IPS-15b (cell line): ENCODE measurements around the gene IL6ST.

Source experiments
- H3K27me3 ChIP-seq: one replicate; pipeline ENCODE4 v1.6.1; 2013; ENCODE audit warnings: low read length; ENCODE audit not compliant: control insufficient read depth, insufficient read depth
- H3K36me3 ChIP-seq: one replicate; pipeline ENCODE4 v1.6.1; 2013; ENCODE audit warnings: low read length; ENCODE audit not compliant: control insufficient read depth, insufficient read depth
- H3K4me1 ChIP-seq: one replicate; pipeline ENCODE4 v1.6.1; 2013; ENCODE audit warnings: mild to moderate bottlenecking, low read length; ENCODE audit not compliant: control insufficient read depth, insufficient read depth
- H3K4me3 ChIP-seq: one replicate; pipeline ENCODE4 v1.5.1; 2013; ENCODE audit warnings: low read depth, low read length
- H3K9ac ChIP-seq: one replicate; pipeline ENCODE4 v1.6.1; 2013; ENCODE audit warnings: low read depth, mild to moderate bottlenecking, low read length
- H3K9me3 ChIP-seq: one replicate; pipeline ENCODE4 v1.6.1; 2013; ENCODE audit warnings: mild to moderate bottlenecking, low read length; ENCODE audit not compliant: control insufficient read depth, insufficient read depth

Gene IL6ST

GRCh38 chr5:55897905-55898304 is 96.9 kb downstream of the IL6ST start:
- Histone ChIP-seq H3K9ac (no peak overlapping the region), H3K36me3 (peaks cover under 1% of the 10 kb centered on the region), H3K9me3 (no peaks in the 10 kb centered on the region), H3K4me3 (peak overlapping the region; percentile 30), H3K4me1 (no peaks in the 10 kb centered on the region), H3K27me3 (no peaks in the 10 kb centered on the region)

- H3K9me3 ChIP-seq, result no peaks in the 10 kb centered on the region
- no peak overlapping the region for H3K9ac ChIP-seq
- no peaks in the 10 kb centered on the region for H3K36me3 ChIP-seq
- H3K4me3 ChIP-seq, result peak overlapping the region; percentile 30
- no peaks in the 10 kb centered on the region for H3K27me3 ChIP-seq
- no peaks in the 10 kb centered on the region for H3K4me1 ChIP-seq
These were observed 97.4 kb downstream of the IL6ST start for GRCh38 chr5:55897206-55897894.

GRCh38 chr5:55896663-55897062 is 98.1 kb downstream of the IL6ST start:
- Histone ChIP-seq H3K9ac (no peak overlapping the region), H3K4me3 (no peak overlapping the region), H3K9me3 (no peaks in the 10 kb centered on the region), H3K4me1 (no peaks in the 10 kb centered on the region), H3K36me3 (no peaks in the 10 kb centered on the region), H3K27me3 (no peaks in the 10 kb centered on the region)

GRCh38 chr5:55896238-55896637 is 98.5 kb downstream of the IL6ST start:
- Histone ChIP-seq H3K4me3 (no peak overlapping the region), H3K4me1 (no peaks in the 10 kb centered on the region), H3K36me3 (no peaks in the 10 kb centered on the region), H3K27me3 (no peaks in the 10 kb centered on the region), H3K9me3 (no peaks in the 10 kb centered on the region), H3K9ac (no peak overlapping the region)

GRCh38 chr5:55895346-55895745 is 99.4 kb downstream of the IL6ST start:
- no peaks in the 10 kb centered on the region for H3K4me1 ChIP-seq
- H3K9me3 ChIP-seq, result no peaks in the 10 kb centered on the region
- H3K27me3 ChIP-seq, result no peaks in the 10 kb centered on the region
- no peak overlapping the region for H3K4me3 ChIP-seq
- H3K9ac ChIP-seq, result no peak overlapping the region
- no peaks in the 10 kb centered on the region for H3K36me3 ChIP-seq

GRCh38 chr5:55894135-55894534 is 100.6 kb downstream of the IL6ST start:
- Histone ChIP-seq H3K4me3 (no peak overlapping the region), H3K4me1 (no peaks in the 10 kb centered on the region), H3K36me3 (no peaks in the 10 kb centered on the region), H3K27me3 (no peaks in the 10 kb centered on the region), H3K9me3 (no peaks in the 10 kb centered on the region), H3K9ac (no peak overlapping the region)

GRCh38 chr5:55892479-55892878 is 102.3 kb downstream of the IL6ST start:
- Histone ChIP-seq H3K27me3 (no peaks in the 10 kb centered on the region), H3K4me1 (no peaks in the 10 kb centered on the region), H3K9me3 (no peaks in the 10 kb centered on the region), H3K9ac (no peak overlapping the region), H3K36me3 (no peaks in the 10 kb centered on the region), H3K4me3 (no peak overlapping the region)

- Histone ChIP-seq H3K36me3 (no peaks in the 10 kb centered on the region), H3K4me1 (no peaks in the 10 kb centered on the region), H3K4me3 (no peak overlapping the region), H3K9ac (no peak overlapping the region), H3K27me3 (no peaks in the 10 kb centered on the region), H3K9me3 (no peaks in the 10 kb centered on the region)
These were observed 106.6 kb downstream of the IL6ST start for GRCh38 chr5:55888205-55888604.

- no peak overlapping the region for H3K9ac ChIP-seq
- no peaks in the 10 kb centered on the region for H3K4me1 ChIP-seq
- no peaks in the 10 kb centered on the region for H3K36me3 ChIP-seq
- H3K27me3 ChIP-seq, result no peaks in the 10 kb centered on the region
- no peak overlapping the region for H3K4me3 ChIP-seq
- H3K9me3 ChIP-seq, result no peaks in the 10 kb centered on the region
These were observed 109.4 kb downstream of the IL6ST start for GRCh38 chr5:55885359-55885758.
